ENCODE data around the gene ITM2B. TPM values are rescaled to one million over a fixed set of nuclear protein-coding genes. Genes with fewer than 3 reads are reported as not detected.

The ITM2B gene
- total RNA-seq, 1 donor: 176 TPM

DNA sequence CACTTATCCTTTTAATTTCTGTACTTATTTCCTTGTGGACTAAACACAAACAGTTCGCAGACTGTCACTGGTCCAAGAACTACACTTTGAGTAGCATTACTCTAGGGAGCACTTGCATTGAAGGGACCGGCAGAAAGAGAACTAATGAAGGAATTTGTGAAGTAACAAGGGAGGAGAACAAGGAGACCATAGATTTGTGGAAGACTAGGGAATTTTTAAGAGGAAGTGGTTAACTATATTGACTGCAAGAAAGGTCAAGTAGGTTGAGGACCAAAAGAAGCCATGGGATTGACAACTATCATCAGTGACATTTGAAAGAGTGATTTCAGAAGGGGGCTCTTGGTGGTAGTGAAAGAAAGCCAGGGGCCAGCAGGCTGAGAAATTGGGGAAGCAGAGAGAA, 66.6 kb downstream of the ITM2B start:
- TF ChIP-seq, protein P1, sequence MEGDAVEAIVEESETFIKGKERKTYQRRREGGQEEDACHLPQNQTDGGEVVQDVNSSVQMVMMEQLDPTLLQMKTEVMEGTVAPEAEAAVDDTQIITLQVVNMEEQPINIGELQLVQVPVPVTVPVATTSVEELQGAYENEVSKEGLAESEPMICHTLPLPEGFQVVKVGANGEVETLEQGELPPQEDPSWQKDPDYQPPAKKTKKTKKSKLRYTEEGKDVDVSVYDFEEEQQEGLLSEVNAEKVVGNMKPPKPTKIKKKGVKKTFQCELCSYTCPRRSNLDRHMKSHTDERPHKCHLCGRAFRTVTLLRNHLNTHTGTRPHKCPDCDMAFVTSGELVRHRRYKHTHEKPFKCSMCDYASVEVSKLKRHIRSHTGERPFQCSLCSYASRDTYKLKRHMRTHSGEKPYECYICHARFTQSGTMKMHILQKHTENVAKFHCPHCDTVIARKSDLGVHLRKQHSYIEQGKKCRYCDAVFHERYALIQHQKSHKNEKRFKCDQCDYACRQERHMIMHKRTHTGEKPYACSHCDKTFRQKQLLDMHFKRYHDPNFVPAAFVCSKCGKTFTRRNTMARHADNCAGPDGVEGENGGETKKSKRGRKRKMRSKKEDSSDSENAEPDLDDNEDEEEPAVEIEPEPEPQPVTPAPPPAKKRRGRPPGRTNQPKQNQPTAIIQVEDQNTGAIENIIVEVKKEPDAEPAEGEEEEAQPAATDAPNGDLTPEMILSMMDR (IDR thresholded peaks at IDR 0.05; ENCODE audit: extremely low read depth, low read depth, low read length): no peak

GRCh38 chr13:48302871-48303358, 69.9 kb downstream of the ITM2B start:
- Histone ChIP-seq H2AFZ (ENCODE audit: low read length) (peak overlapping the region; percentile 100), H3K4me2 (ENCODE audit: insufficient read depth, low read length) (peak overlapping the region; percentile 98), H3K27ac (ENCODE audit: low read depth, low read length) (peak overlapping the region; percentile 97), H3K36me3 (ENCODE audit: insufficient read depth, low read length) (peaks cover 4% of the 10 kb centered on the region), H3K4me3 (ENCODE audit: insufficient read depth, low read length) (peak overlapping the region; percentile 97), H3K79me2 (ENCODE audit: insufficient read depth, low read length) (peaks cover 40% of the 10 kb centered on the region), H3K27me3 (ENCODE audit: insufficient read depth, low read length) (no peaks in the 10 kb centered on the region), H3K4me1 (ENCODE audit: insufficient read depth, low read length) (peaks cover 16% of the 10 kb centered on the region), H4K20me1 (ENCODE audit: insufficient read depth, low read length) (peaks cover 8% of the 10 kb centered on the region), H3K9me3 (ENCODE audit: low read depth, low read length) (no peaks in the 10 kb centered on the region)
- DNase-seq (ENCODE audit: insufficient read length, low spot score, missing footprints): no peak
- TF ChIP-seq, protein P1 (IDR thresholded peaks at IDR 0.05; ENCODE audit: extremely low read depth, low read depth, low read length): no peak

More for the DNA sequence above, 66.6 kb downstream of the ITM2B start:
- no peak overlapping the region for H3K4me3 ChIP-seq (ENCODE audit: insufficient read depth, low read length)
- peaks cover 8% of the 10 kb centered on the region for H3K79me2 ChIP-seq (ENCODE audit: insufficient read depth, low read length)
- no peaks in the 10 kb centered on the region for H3K9me3 ChIP-seq (ENCODE audit: low read depth, low read length)
- H3K4me2 ChIP-seq (ENCODE audit: insufficient read depth, low read length): no peak overlapping the region
- no peaks in the 10 kb centered on the region for H3K27me3 ChIP-seq (ENCODE audit: insufficient read depth, low read length)
- H4K20me1 ChIP-seq (ENCODE audit: insufficient read depth, low read length): no peaks in the 10 kb centered on the region
- DNase-seq (ENCODE audit: insufficient read length, low spot score, missing footprints): no peak
- H3K4me1 ChIP-seq (ENCODE audit: insufficient read depth, low read length): peaks cover 4% of the 10 kb centered on the region
- H3K27ac ChIP-seq (ENCODE audit: low read depth, low read length): no peak overlapping the region
- no peaks in the 10 kb centered on the region for H3K36me3 ChIP-seq (ENCODE audit: insufficient read depth, low read length)
- H2AFZ ChIP-seq (ENCODE audit: low read length): no peak overlapping the region

DNA sequence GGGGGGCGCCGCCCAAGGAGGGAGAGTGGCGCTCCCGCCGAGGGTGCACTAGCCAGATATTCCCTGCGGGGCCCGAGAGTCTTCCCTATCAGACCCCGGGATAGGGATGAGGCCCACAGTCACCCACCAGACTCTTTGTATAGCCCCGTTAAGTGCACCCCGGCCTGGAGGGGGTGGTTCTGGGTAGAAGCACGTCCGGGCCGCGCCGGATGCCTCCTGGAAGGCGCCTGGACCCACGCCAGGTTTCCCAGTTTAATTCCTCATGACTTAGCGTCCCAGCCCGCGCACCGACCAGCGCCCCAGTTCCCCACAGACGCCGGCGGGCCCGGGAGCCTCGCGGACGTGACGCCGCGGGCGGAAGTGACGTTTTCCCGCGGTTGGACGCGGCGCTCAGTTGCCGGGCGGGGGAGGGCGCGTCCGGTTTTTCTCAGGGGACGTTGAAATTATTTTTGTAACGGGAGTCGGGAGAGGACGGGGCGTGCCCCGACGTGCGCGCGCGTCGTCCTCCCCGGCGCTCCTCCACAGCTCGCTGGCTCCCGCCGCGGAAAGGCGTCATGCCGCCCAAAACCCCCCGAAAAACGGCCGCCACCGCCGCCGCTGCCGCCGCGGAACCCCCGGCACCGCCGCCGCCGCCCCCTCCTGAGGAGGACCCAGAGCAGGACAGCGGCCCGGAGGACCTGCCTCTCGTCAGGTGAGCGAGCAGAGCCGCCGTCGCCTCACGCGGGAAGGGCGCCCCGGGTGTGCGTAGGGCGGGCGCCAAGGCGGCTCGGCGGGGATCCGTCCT, 70.5 kb downstream of the ITM2B start, which contains the start of gene RB1:
Gene RB1 (plus strand): TSS at position 393 of the 784 bp plus-strand sequence. CDS start 162 bp downstream, at position 555.
- no peaks in the 10 kb centered on the region for H3K9me3 ChIP-seq (ENCODE audit: low read depth, low read length)
- H2AFZ ChIP-seq (ENCODE audit: low read length): peak within 1 kb of the TSS; percentile 100
- peaks cover 16% of the 10 kb centered on the region for H3K4me1 ChIP-seq (ENCODE audit: insufficient read depth, low read length)
- H3K27me3 ChIP-seq (ENCODE audit: insufficient read depth, low read length): no peaks in the 10 kb centered on the region
- DNase-seq (ENCODE audit: insufficient read length, low spot score, missing footprints): peak; percentile 98
- H3K4me3 ChIP-seq (ENCODE audit: insufficient read depth, low read length): peak within 1 kb of the TSS; percentile 97
- peaks cover 8% of the 10 kb centered on the region for H4K20me1 ChIP-seq (ENCODE audit: insufficient read depth, low read length)
- H3K79me2 ChIP-seq (ENCODE audit: insufficient read depth, low read length): peaks cover 45% of the 10 kb centered on the region
- H3K4me2 ChIP-seq (ENCODE audit: insufficient read depth, low read length): peak within 1 kb of the TSS; percentile 98
- peaks cover 6% of the 10 kb centered on the region for H3K36me3 ChIP-seq (ENCODE audit: insufficient read depth, low read length)
- peak within 1 kb of the TSS; percentile 97 for H3K27ac ChIP-seq (ENCODE audit: low read depth, low read length)
- TF ChIP-seq, protein P1 (IDR thresholded peaks at IDR 0.05; ENCODE audit: extremely low read depth, low read depth, low read length): no peak
